HepG2 (cell line): Measurements from ENCODE around the gene CCDC85A. TPM values are rescaled to one million over a fixed set of nuclear protein-coding genes. Genes with fewer than 3 reads are reported as not detected.

ENCODE experiments used
- JARID2 ChIP-seq: sonication (generic); formaldehyde crosslinking; IDR thresholded peaks from 2 replicates; pipeline ENCODE4 v1.8.1; 2023; ENCODE audit warnings: missing genetic modification reagents, inconsistent platforms; ENCODE audit not compliant: insufficient replicate concordance
- YY1 ChIP-seq: IDR thresholded peaks from 2 replicates; pipeline ENCODE4 v1.6.1; 2011; ENCODE audit warnings: low read length, low read depth, moderate library complexity, mild to moderate bottlenecking; ENCODE audit not compliant: insufficient read depth, insufficient replicate concordance
- ZBTB7A ChIP-seq: sonication (generic); formaldehyde crosslinking; IDR thresholded peaks from 2 replicates; pipeline ENCODE4 v1.8.0; 2022; ENCODE audit warnings: mild to moderate bottlenecking, missing genetic modification reagents
- ZEB1 ChIP-seq: IDR thresholded peaks from 2 replicates; pipeline ENCODE4 v1.6.1; 2012; ENCODE audit warnings: mild to moderate bottlenecking, low read depth, inconsistent platforms; ENCODE audit not compliant: insufficient replicate concordance
- ZKSCAN5 ChIP-seq: sonication (generic); formaldehyde crosslinking; IDR thresholded peaks from 2 replicates; pipeline ENCODE4 v1.5.1; 2020; ENCODE audit warnings: mild to moderate bottlenecking, missing genetic modification reagents
- ZNF557 ChIP-seq: sonication (generic); formaldehyde crosslinking; IDR thresholded peaks from 2 replicates; pipeline ENCODE4 v1.4.0; 2020; ENCODE audit warnings: missing genetic modification reagents
- ZNF570 ChIP-seq: sonication (generic); formaldehyde crosslinking; IDR thresholded peaks from 2 replicates; pipeline ENCODE4 v1.4.0; 2020; ENCODE audit warnings: mild to moderate bottlenecking, missing genetic modification reagents, borderline replicate concordance
- ZNF646 ChIP-seq: sonication (generic); formaldehyde crosslinking; IDR thresholded peaks from 2 replicates; pipeline ENCODE4 v1.9.0; 2021; ENCODE audit warnings: mild to moderate bottlenecking, missing genetic modification reagents
- polyA plus RNA-seq, 8 experiments: library from polyadenylated mRNA; depleted of rRNA in 3 of 8; stranded (reverse) in 7 of 8; unstranded in 1 of 8; fragments of >200 nt; fragmentation: Illumina TruSeq in 4 of 8; extraction: Trizol in 4 of 8; gene quantifications; 2 replicates each; pipeline versions ENCODE4 v1.2.1 to v1.2.3, GENCODE V29; 2011 to 2016; ENCODE audit warnings: low read depth in 4 of 8, missing spikeins in 1 of 8, mixed read lengths in 1 of 8; ENCODE audit not compliant: insufficient read depth in 1 of 8
- total RNA-seq, 5 experiments: library from RNA; depleted of rRNA; stranded (reverse); fragments of >200 nt; fragmentation: Illumina TruSeq; extraction: Trizol; gene quantifications; 2 replicates each; pipeline ENCODE4 v1.2.3, GENCODE V29; 2016; ENCODE audit warnings: low read depth in 1 of 5
- TF ChIP-seq, protein P1 (sequence below): sonication (generic); formaldehyde crosslinking; IDR thresholded peaks from 2 replicates; pipeline ENCODE4 v1.5.0; 2020; ENCODE audit warnings: mild to moderate bottlenecking, missing genetic modification reagents

The CCDC85A gene
- total and polyA plus RNA-seq, 2 of the 13 experiments (the other 11 are each of a cell fraction or from before 2014, with no cell fraction given) = not detected

DNA sequence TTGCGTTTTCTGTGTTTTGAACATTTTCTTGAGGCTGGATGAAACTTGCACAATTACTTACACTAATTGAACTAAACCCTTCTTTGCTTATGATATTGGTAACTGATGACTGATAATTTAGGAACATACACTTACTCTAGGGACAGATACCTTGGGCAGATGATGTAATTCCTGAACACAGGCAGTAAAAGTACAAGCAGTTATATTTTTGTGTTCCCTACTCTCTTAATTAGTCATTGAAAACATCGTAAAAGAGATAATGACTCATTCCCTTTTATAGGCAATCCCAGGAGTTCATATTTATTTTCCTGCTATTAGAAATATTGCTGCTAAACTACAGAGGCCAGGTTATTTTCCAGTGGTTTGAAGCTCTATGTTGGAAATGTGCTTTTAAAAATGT lies 46.4 kb downstream of the CCDC85A start (continued):
- no peak for TF ChIP-seq ZNF646 (CRISPR knock-in tag)
- TF ChIP-seq ZBTB7A (CRISPR knock-in tag) = no peak
- TF ChIP-seq ZKSCAN5 (CRISPR knock-in tag) = no peak
- TF ChIP-seq, protein P1, sequence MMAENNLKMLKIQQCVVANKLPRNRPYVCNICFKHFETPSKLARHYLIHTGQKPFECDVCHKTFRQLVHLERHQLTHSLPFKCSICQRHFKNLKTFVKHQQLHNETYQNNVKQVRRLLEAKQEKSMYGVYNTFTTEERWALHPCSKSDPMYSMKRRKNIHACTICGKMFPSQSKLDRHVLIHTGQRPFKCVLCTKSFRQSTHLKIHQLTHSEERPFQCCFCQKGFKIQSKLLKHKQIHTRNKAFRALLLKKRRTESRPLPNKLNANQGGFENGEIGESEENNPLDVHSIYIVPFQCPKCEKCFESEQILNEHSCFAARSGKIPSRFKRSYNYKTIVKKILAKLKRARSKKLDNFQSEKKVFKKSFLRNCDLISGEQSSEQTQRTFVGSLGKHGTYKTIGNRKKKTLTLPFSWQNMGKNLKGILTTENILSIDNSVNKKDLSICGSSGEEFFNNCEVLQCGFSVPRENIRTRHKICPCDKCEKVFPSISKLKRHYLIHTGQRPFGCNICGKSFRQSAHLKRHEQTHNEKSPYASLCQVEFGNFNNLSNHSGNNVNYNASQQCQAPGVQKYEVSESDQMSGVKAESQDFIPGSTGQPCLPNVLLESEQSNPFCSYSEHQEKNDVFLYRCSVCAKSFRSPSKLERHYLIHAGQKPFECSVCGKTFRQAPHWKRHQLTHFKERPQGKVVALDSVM = no peak
- no peak for TF ChIP-seq YY1
- no peak for TF ChIP-seq ZNF557
- TF ChIP-seq ZNF570 (CRISPR knock-in tag) = no peak
- TF ChIP-seq JARID2 = no peak
- no peak for TF ChIP-seq ZEB1
